HL-60/S4 treated with retinoic acid at 250 ng/mL for 4 days and 3 days (cell line): ENCODE measurements around the gene TMED10.

ENCODE experiments used
- in situ Hi-C: fragments of 300-500 bp; cut with MboI; formaldehyde crosslinking; loops from 2 replicates; pipeline ENCODE4 v1.7.0; 2022; ENCODE audit warnings: low sequenced_read_pairs

The TMED10 gene

GRCh38 chr14:75132382-75133086 is 43.9 kb downstream of the TMED10 start:
- in situ Hi-C loops: loop anchor here (25.0 kb wide), 1 partner anchor 355 kb away; no protein-coding TSS in a partner anchor

DNA sequence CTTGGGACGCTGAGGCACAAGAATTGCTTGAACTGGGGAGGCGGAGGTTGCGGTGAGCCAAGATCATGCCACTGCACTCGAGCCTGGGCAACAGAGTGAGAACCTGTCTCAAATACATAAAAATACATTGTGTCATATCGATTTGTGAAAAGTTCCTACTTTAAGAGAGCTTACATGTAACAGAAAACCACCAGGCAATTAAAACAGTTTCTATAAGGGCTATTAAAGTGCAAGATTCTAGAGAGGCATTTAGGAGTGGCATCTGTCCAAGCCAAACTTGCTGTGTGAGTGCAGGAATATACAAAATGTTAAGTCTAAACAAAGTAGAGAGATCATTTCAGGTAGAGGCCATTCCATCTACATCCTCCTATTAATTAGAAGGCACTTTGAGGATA is 47.8 kb downstream of the TMED10 start:
- in situ Hi-C loops: loop anchor here (25.0 kb wide), 1 partner anchor 359 kb away; no protein-coding TSS in a partner anchor

GRCh38 chr14:75127903-75128595 is 48.4 kb downstream of the TMED10 start:
- in situ Hi-C loops: loop anchor here (25.0 kb wide), 1 partner anchor 359 kb away; no protein-coding TSS in a partner anchor

DNA sequence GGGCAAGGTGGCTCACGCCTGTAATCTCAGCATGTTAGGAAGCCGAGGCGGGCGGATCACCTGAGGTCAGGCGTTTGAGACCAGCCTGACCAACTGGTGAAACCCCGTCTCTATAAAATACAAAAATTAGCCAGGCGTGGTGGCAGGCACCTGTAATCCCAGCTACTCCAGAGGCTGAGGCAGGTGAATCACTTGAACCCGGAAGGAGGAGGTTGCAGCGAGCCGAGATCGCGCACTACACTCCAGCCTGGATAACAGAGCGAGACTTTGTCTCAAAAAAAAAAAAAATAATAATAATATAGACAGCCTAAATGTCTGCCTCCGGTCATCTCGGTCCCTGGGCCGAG is 49.0 kb downstream of the TMED10 start:
- in situ Hi-C loops: loop anchor here (25.0 kb wide), 1 partner anchor 360 kb away; no protein-coding TSS in a partner anchor

GRCh38 chr14:75126679-75127473 is 49.5 kb downstream of the TMED10 start, which contains the start of gene NEK9:
NEK9 (minus strand) TSS chr14:75127048; CDS start chr14:75126921, 127 bp downstream.
- in situ Hi-C loops: loop anchor here (25.0 kb wide), 1 partner anchor 360 kb away; no protein-coding TSS in a partner anchor

- in situ Hi-C loops: loop anchor here (25.0 kb wide), 1 partner anchor 361 kb away; no protein-coding TSS in a partner anchor
Measured at GRCh38 chr14:75126121-75126544, 50.3 kb downstream of the TMED10 start.

DNA sequence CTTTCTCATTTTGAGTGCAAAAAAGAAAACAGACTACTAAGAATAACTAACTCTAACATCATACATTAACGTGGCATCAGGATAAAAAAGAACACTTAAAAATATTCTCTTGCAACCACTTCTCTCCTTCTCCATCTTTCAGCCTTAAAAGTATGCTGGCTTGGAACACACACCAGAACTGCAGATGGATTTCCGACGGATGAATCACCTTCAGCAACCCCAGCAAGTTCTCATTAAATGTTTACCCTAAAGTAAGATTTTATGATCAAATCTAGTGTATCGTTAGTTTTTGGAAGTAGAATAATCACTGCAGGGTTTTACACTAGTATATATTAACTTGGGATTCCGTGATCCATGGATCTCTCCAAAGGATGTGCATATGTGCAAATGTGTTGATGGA is 50.8 kb downstream of the TMED10 start:
- in situ Hi-C loops: loop anchor here (25.0 kb wide), 1 partner anchor 362 kb away; no protein-coding TSS in a partner anchor

GRCh38 chr14:75123991-75124390 is 52.4 kb downstream of the TMED10 start:
- in situ Hi-C loops: no loop called here

DNA sequence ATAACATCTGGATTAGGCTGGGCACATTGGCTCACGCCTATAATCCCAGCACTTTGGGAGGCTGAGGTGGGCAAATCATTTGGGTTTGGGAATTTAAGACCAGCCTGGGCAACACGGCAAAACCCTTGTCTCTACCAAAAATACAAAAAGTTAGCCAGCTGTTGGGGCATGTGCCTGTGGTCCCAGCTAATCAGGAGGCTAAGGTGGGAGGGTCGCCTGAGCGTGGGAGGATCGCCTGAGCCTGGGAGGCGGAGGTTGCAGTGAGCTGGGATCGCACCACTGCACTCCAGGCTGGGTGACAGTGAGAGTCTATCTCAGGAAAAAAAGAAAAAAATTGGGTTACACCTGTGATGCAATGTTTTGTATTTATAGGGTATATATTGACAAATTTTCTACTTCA is 54.9 kb downstream of the TMED10 start:
- in situ Hi-C loops: no loop called here

- in situ Hi-C loops: no loop called here
Measured at GRCh38 chr14:75120541-75121291, 55.7 kb downstream of the TMED10 start.

GRCh38 chr14:75119056-75119455 is 57.4 kb downstream of the TMED10 start:
- in situ Hi-C loops: no loop called here

DNA sequence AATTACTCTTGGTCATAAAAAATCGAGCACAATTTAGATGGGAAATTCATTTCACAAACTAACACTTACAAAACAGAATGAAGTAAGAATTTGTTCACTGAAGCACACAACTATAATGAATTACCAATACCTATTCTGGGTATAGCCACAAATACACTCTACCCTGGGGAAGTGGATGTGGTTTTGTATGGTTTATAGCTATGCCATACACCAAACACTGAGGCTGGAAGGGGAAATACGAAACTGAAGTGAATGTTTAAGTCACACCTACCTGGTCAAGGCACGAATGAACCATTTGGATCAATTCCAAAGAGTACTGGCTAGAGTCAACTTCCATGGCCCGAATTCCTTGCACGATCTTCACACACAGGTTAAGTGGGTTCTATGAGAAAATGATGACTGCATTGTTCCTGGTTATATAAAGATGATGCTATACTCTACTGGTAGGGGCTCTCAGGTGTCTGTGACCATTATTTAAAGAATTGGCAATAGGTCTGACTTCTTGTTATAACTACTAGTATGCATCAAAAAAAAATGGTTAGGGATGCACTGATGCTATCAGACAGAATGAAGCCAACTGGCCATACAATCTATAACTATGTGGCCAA is 62.4 kb downstream of the TMED10 start:
- in situ Hi-C loops: no loop called here

DNA sequence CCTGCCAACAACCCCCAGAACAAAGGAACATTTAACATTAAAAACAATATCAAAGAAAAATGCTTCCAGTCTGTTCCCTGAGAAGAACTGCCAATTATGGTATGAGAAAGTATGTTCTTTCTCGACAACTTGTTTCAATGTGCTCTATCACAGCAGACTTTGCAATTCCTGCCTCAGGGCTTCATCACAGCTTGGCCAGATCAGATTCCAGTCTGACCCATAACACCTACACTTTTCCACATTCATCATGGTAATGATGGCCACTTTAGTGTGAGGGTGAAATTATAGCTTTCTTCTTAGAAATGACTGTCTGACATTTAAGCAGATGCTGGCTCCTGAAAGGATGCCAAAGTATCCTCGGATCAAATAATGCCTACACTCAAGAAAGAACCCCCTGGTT is 66.5 kb downstream of the TMED10 start:
- in situ Hi-C loops: no loop called here

DNA sequence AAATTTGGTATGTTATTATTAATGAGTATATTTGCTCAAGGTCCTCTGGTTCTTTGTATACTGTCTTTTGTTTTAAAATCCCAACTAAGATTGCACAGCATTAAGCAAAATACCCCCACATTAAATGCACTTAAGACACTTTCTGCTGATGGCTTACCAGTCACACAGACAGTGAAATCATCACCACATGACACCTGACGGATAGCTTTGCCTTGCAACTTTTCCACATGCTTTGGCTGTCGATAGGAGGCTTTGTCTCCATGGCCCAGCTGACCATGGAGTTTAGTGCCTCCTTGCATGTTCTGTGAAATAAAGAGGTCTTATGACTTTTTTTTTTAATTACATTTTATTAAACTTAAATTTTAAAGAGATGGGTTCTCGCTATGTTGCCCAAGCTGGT is 69.2 kb downstream of the TMED10 start:
- in situ Hi-C loops: no loop called here

DNA sequence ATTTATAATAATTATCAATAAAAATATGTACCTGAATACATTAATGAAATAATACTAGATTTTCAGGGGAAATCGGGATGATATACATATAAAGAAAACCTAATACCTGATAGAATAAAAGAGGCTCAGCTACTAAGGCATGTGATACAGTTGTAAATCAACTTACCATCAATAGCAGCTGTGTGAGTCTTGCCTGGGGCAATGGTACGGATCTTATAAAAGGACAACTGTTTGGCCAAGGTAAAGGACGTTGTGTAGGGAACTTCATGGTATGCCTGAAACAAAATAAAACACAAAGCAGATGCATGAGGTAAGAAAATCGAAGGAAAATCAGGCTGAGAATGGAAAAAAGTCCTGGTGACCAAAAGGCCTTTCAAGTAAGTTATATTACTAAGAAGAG is 74.9 kb downstream of the TMED10 start:
- in situ Hi-C loops: no loop called here

DNA sequence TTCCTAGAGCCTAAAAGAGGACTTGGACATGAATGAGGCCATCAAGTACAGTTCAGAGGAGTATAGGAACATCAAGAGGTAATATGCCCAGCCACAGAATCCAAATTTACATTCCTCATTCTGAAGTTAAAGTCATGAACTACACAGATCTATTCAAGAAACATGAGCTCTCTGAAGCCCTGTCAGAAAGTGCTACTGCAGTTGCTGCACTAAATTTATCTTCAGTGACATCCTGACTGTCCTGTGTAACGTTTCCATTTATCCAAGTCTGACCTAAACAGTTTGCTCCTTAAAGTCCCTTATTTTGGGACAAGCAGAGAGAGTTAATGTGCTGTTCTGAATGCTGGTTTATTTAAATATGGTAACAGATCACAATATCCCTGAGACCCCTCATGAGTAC is 77.7 kb downstream of the TMED10 start:
- in situ Hi-C loops: loop anchor here (25.0 kb wide), 1 partner anchor 186 kb away; the partner anchor contains the start of gene RPS6KL1

DNA sequence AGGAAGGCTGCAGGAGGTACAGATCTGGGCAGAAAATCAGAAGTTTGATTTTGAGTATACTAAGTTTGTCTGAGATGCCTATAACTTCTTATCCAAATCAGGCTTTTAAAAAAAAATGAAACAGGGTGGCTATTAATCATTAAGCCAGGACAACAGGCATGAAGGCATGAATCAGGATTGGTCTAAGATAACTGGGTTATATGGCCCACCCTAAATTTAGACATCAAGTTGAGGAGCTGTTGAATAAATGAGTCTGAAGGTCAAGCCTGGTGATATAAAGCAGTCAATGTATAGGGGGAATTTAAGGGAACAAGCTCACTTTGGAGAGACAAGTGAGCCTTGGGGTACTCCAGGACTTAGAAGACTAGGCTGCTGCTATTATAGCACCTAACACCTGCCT is 78.2 kb downstream of the TMED10 start:
- in situ Hi-C loops: loop anchor here (25.0 kb wide), 1 partner anchor 186 kb away; the partner anchor contains the start of gene RPS6KL1

DNA sequence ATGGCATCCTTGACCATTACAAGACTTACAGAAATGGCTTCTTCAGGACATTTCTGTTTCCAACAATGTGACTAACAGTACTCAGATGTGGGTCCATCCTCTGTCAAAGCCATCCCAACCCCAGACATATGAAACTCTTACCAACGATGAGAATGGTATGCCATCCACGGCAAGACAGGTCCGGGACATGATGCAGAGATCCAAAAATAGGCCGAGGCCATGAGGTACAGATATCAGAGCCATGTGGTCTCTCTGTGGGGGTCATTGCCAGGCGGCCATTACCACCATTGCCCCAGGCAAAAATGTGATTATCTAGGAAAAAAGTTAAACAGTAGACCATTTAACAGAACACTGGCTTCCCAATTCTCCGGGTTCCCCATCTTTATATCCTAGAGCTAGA is 79.5 kb downstream of the TMED10 start:
- in situ Hi-C loops: loop anchor here (25.0 kb wide), 1 partner anchor 185 kb away; the partner anchor contains the start of gene RPS6KL1

- in situ Hi-C loops: loop anchor here (25.0 kb wide), 1 partner anchor 183 kb away; the partner anchor contains the start of gene RPS6KL1
Measured at GRCh38 chr14:75095690-75096089, 80.7 kb downstream of the TMED10 start.

GRCh38 chr14:75094896-75095295 is 81.5 kb downstream of the TMED10 start:
- in situ Hi-C loops: loop anchor here (25.0 kb wide), 1 partner anchor 183 kb away; the partner anchor contains the start of gene RPS6KL1
